ENCODE data around the gene ALG9.

ALG9 gene

DNA sequence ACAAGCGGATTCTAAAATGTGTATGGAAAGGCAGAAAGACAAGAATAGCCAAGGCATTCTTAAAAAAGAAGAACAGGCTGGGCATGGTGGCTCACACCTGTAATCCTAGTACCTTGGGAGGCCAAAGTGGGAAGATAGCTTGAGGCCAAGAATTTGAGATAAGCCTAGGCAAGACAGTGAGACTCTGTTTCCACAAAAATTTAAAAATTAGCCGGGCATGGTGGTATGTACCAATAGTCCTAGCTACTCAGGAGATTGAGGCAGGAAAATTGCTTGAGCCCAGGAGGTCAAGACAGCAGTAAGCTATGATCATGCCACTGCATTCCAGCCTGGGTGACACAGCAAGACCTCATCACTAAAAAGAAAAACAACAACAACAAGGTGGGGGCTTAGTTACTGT lies 59.2 kb downstream of the ALG9 start (continued):
- TF ChIP-seq, protein P1, sequence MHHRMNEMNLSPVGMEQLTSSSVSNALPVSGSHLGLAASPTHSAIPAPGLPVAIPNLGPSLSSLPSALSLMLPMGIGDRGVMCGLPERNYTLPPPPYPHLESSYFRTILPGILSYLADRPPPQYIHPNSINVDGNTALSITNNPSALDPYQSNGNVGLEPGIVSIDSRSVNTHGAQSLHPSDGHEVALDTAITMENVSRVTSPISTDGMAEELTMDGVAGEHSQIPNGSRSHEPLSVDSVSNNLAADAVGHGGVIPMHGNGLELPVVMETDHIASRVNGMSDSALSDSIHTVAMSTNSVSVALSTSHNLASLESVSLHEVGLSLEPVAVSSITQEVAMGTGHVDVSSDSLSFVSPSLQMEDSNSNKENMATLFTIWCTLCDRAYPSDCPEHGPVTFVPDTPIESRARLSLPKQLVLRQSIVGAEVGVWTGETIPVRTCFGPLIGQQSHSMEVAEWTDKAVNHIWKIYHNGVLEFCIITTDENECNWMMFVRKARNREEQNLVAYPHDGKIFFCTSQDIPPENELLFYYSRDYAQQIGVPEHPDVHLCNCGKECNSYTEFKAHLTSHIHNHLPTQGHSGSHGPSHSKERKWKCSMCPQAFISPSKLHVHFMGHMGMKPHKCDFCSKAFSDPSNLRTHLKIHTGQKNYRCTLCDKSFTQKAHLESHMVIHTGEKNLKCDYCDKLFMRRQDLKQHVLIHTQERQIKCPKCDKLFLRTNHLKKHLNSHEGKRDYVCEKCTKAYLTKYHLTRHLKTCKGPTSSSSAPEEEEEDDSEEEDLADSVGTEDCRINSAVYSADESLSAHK (tag by site-specific recombination; IDR thresholded peaks at IDR 0.05): no peak
- TF ChIP-seq HOXC10 (CRISPR knock-in tag; IDR thresholded peaks at IDR 0.05) (no peak), ZNF10 (tag by site-specific recombination; IDR thresholded peaks at IDR 0.05) (no peak), ZNF660 (tag by site-specific recombination; IDR thresholded peaks at IDR 0.05) (no peak), GLI2 (tag by site-specific recombination; IDR thresholded peaks at IDR 0.05; ENCODE audit: borderline replicate concordance, low read depth) (no peak)
- TF ChIP-seq, protein P2, sequence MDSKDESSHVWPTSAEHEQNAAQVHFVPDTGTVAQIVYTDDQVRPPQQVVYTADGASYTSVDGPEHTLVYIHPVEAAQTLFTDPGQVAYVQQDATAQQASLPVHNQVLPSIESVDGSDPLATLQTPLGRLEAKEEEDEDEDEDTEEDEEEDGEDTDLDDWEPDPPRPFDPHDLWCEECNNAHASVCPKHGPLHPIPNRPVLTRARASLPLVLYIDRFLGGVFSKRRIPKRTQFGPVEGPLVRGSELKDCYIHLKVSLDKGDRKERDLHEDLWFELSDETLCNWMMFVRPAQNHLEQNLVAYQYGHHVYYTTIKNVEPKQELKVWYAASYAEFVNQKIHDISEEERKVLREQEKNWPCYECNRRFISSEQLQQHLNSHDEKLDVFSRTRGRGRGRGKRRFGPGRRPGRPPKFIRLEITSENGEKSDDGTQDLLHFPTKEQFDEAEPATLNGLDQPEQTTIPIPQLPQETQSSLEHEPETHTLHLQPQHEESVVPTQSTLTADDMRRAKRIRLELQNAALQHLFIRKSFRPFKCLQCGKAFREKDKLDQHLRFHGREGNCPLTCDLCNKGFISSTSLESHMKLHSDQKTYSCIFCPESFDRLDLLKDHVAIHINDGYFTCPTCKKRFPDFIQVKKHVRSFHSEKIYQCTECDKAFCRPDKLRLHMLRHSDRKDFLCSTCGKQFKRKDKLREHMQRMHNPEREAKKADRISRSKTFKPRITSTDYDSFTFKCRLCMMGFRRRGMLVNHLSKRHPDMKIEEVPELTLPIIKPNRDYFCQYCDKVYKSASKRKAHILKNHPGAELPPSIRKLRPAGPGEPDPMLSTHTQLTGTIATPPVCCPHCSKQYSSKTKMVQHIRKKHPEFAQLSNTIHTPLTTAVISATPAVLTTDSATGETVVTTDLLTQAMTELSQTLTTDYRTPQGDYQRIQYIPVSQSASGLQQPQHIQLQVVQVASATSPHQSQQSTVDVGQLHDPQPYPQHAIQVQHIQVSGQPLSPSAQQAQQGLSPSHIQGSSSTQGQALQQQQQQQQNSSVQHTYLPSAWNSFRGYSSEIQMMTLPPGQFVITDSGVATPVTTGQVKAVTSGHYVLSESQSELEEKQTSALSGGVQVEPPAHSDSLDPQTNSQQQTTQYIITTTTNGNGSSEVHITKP (tag by site-specific recombination; IDR thresholded peaks at IDR 0.05): no peak

DNA sequence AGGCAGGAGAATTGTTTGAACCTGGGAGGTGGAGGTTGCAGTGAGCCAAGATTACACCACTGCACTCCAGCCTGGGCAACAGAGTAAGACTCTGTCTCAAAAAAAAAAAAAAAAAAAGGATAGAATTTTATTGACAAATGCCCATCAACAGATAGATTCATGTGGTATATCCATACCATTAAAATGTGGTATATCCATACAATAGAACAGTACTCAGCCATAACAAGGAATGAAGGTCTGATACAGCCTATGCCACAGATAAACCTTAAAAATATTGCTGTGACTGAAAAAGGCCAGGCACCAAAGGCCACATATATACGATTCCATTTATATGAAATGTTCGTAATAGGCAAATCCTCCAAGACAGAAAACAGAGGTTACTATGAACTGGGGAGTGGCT lies 59.9 kb downstream of the ALG9 start:
- no peak overlapping the region for H3K27ac ChIP-seq (ENCODE audit: extremely low read depth, low read depth, low read length)
- no peaks in the 10 kb centered on the region for H3K4me1 ChIP-seq (ENCODE audit: control insufficient read depth, insufficient read depth, low read length)
- TF ChIP-seq, protein P3, sequence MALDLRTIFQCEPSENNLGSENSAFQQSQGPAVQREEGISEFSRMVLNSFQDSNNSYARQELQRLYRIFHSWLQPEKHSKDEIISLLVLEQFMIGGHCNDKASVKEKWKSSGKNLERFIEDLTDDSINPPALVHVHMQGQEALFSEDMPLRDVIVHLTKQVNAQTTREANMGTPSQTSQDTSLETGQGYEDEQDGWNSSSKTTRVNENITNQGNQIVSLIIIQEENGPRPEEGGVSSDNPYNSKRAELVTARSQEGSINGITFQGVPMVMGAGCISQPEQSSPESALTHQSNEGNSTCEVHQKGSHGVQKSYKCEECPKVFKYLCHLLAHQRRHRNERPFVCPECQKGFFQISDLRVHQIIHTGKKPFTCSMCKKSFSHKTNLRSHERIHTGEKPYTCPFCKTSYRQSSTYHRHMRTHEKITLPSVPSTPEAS (tag by site-specific recombination; IDR thresholded peaks at IDR 0.05): no peak
- no peaks in the 10 kb centered on the region for H3K9me3 ChIP-seq (ENCODE audit: control insufficient read depth, insufficient read depth, low read depth, low read length)
- no peak overlapping the region for H3K4me3 ChIP-seq (ENCODE audit: low read depth, low read length)
- H3K36me3 ChIP-seq (ENCODE audit: control insufficient read depth in 2 of 2, insufficient read depth in 1 of 2, low read length in 2 of 2): peaks cover 5 to 22% of the 10 kb centered on the region in 2 experiments; a peak in 2 of 3 replicates
- CTCF ChIA-PET: interaction anchor here (0.7 kb wide), 1 partner anchor 171 kb away, joined by 3 read pairs; no protein-coding TSS in a partner anchor
- POLR2A ChIA-PET: no interaction called here

- no peak overlapping the region for H3K27ac ChIP-seq (ENCODE audit: extremely low read depth, low read depth, low read length)
- CTCF ChIA-PET: no interaction called here
- TF ChIP-seq, protein P4, sequence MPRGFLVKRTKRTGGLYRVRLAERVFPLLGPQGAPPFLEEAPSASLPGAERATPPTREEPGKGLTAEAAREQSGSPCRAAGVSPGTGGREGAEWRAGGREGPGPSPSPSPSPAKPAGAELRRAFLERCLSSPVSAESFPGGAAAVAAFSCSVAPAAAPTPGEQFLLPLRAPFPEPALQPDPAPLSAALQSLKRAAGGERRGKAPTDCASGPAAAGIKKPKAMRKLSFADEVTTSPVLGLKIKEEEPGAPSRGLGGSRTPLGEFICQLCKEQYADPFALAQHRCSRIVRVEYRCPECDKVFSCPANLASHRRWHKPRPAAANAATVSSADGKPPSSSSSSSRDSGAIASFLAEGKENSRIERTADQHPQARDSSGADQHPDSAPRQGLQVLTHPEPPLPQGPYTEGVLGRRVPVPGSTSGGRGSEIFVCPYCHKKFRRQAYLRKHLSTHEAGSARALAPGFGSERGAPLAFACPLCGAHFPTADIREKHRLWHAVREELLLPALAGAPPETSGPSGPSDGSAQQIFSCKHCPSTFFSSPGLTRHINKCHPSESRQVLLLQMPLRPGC (tag by site-specific recombination; IDR thresholded peaks at IDR 0.05): no peak
- no peak for TF ChIP-seq ZNF623 (tag by site-specific recombination; IDR thresholded peaks at IDR 0.05)
- TF ChIP-seq ZNF19 (tag by site-specific recombination; IDR thresholded peaks at IDR 0.05; ENCODE audit: low read depth): no peak
- no peak for TF ChIP-seq ZNF404 (tag by site-specific recombination; IDR thresholded peaks at IDR 0.05)
- no peak for TF ChIP-seq ZNF561 (tag by site-specific recombination; IDR thresholded peaks at IDR 0.05; ENCODE audit: borderline replicate concordance)
- no peak for TF ChIP-seq GFI1B (tag by site-specific recombination; IDR thresholded peaks at IDR 0.05)
- TF ChIP-seq ZNF791 (tag by site-specific recombination; IDR thresholded peaks at IDR 0.05): no peak
- no peak for TF ChIP-seq SCRT2 (tag by site-specific recombination; IDR thresholded peaks at IDR 0.05)
- TF ChIP-seq ZFP41 (tag by site-specific recombination; IDR thresholded peaks at IDR 0.05; ENCODE audit: borderline replicate concordance): no peak
- TF ChIP-seq KLF9 (tag by site-specific recombination; IDR thresholded peaks at IDR 0.05; ENCODE audit: low read depth): no peak
- POLR2A ChIA-PET: no interaction called here
- no peak overlapping the region for H3K4me3 ChIP-seq (ENCODE audit: low read depth, low read length)
- no peaks in the 10 kb centered on the region for H3K4me1 ChIP-seq (ENCODE audit: control insufficient read depth, insufficient read depth, low read length)
- H3K9me3 ChIP-seq (ENCODE audit: control insufficient read depth, insufficient read depth, low read depth, low read length): no peaks in the 10 kb centered on the region
- H3K36me3 ChIP-seq (ENCODE audit: control insufficient read depth in 2 of 2, insufficient read depth in 1 of 2, low read length in 2 of 2): peaks cover 5 to 40% of the 10 kb centered on the region in 2 experiments; a peak in 2 of 3 replicates
Observed at GRCh38 chr11:111808834-111809233, 62.5 kb downstream of the ALG9 start.

Measured in HEK293 (cell line).